Transverse colon (tissue), 3 donors: Measurements from ENCODE around the gene CDK10.

Experiments used
- POLR2A ChIP-seq: fragments of 450-650 bp; IDR thresholded peaks from one replicate; pipeline ENCODE4 v1.6.1; 2016; ENCODE audit warnings: antibody characterized with exemption, mild to moderate bottlenecking, moderate library complexity
- TF ChIP-seq, protein P1 (sequence below), 5 experiments: fragments of 200-600 bp in 3 of 5; fragments of 450-650 bp in 2 of 5; sonication (generic) in 3 of 5; IDR thresholded peaks; 1 replicate in 2 of 5; 2 replicates in 3 of 5; pipeline ENCODE4 v1.5.1; 2016 to 2017; ENCODE audit warnings: antibody characterized with exemption in 5 of 5, inconsistent platforms in 3 of 5, mild to moderate bottlenecking in 2 of 5, moderate library complexity in 1 of 5

DNA sequence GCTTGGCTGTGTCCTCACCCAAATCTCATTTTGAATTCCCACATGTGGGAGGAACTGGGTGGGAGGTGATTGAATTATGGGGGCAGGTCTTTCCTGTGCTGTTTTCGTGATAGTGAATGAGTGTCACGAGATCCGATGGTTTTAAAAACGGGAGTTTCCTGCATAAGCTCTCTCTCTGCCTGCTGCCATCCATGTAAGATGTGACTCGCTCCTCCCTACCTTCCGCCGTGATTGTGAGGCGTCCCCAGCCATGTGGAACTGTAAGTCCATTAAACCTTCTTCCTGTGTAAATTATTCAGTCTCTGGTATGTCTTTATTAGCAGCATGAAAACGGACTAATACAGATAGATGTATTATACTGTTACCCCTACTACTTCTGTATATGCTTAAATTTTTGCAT, 25.3 kb upstream of the CDK10 start:
- no peak for TF ChIP-seq POLR2A
- TF ChIP-seq, protein P1, sequence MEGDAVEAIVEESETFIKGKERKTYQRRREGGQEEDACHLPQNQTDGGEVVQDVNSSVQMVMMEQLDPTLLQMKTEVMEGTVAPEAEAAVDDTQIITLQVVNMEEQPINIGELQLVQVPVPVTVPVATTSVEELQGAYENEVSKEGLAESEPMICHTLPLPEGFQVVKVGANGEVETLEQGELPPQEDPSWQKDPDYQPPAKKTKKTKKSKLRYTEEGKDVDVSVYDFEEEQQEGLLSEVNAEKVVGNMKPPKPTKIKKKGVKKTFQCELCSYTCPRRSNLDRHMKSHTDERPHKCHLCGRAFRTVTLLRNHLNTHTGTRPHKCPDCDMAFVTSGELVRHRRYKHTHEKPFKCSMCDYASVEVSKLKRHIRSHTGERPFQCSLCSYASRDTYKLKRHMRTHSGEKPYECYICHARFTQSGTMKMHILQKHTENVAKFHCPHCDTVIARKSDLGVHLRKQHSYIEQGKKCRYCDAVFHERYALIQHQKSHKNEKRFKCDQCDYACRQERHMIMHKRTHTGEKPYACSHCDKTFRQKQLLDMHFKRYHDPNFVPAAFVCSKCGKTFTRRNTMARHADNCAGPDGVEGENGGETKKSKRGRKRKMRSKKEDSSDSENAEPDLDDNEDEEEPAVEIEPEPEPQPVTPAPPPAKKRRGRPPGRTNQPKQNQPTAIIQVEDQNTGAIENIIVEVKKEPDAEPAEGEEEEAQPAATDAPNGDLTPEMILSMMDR (IDR thresholded peaks at IDR 0.05), result no peak
